ENCODE results near the gene SPAG16.

- TF ChIP-seq ZFP30 (CRISPR knock-in tag; IDR thresholded peaks at IDR 0.05) (no peak), CSRNP3 (CRISPR knock-in tag; IDR thresholded peaks at IDR 0.05) (no peak), OSR1 (CRISPR knock-in tag; IDR thresholded peaks at IDR 0.05) (no peak), RARB (CRISPR knock-in tag; IDR thresholded peaks at IDR 0.05) (no peak), BACH2 (CRISPR knock-in tag; IDR thresholded peaks at IDR 0.05; ENCODE audit: borderline replicate concordance) (no peak), PATZ1 (CRISPR knock-in tag; IDR thresholded peaks at IDR 0.05; ENCODE audit: borderline replicate concordance) (no peak)
Observed at GRCh38 chr2:213237251-213237650, 47.0 kb upstream of the SPAG16 start.
